OCI-LY7 (cell line): Measurements from ENCODE around the gene GNG7. TPM values are rescaled to one million over a fixed set of nuclear protein-coding genes. Genes with fewer than 3 reads are reported as not detected.
A peak's percentile ranks its signal among the peaks of the same experiment; 100 is the strongest.

Experiments used
- BruUV-seq: library from RNA; stranded (reverse); fragments of 400-500 nt; replicated peaks from 2 replicates; lab custom pipeline; 2021; lab: Mats Ljungman, UMichigan
- CTCF ChIA-PET: fragments of 300-600 bp; sonication (Branson Sonifier 250); formaldehyde crosslinking; loops from one replicate; lab custom pipeline; 2022; ENCODE audit warnings: antibody characterized with exemption; ENCODE audit not compliant: unreplicated experiment; lab: Charles Lee
- POLR2A ChIA-PET: fragments of 300-600 bp; sonication (Branson Sonifier 250); formaldehyde crosslinking; loops from one replicate; lab custom pipeline; 2022; ENCODE audit warnings: antibody characterized with exemption; lab: Charles Lee
- DNase-seq: peaks from one replicate; pipeline ENCODE4 v3.0.0-alpha.2; 2015; ENCODE audit warnings: low spot score
- H2AFZ ChIP-seq: fragments of 200-600 bp; sonication (generic), shearing (Covaris generic); 2 replicates; pipeline ENCODE4 v1.6.1; 2014; ENCODE audit warnings: mild to moderate bottlenecking, antibody characterized with exemption, low read length, moderate library complexity
- H3K27ac ChIP-seq: fragments of 200-600 bp; sonication (generic); 2 replicates; pipeline ENCODE4 v1.5.1; 2014; ENCODE audit warnings: mixed run types, low read depth, mild to moderate bottlenecking, moderate library complexity, low read length, inconsistent platforms; ENCODE audit not compliant: poor library complexity, severe bottlenecking
- H3K36me3 ChIP-seq: fragments of 200-600 bp; sonication (generic); 2 replicates; pipeline ENCODE4 v1.6.1; 2014; ENCODE audit warnings: mild to moderate bottlenecking, antibody characterized with exemption, low read length, moderate library complexity, mixed read lengths; ENCODE audit not compliant: insufficient read depth
- H3K4me1 ChIP-seq: fragments of 200-600 bp; sonication (generic); 2 replicates; pipeline ENCODE4 v1.5.1; 2014; ENCODE audit warnings: mild to moderate bottlenecking, low read length; ENCODE audit not compliant: insufficient read depth, poor library complexity, severe bottlenecking
- H3K4me2 ChIP-seq: fragments of 200-600 bp; sonication (generic); 2 replicates; pipeline ENCODE4 v1.6.1; 2014; ENCODE audit warnings: mild to moderate bottlenecking, low read length
- H3K4me3 ChIP-seq: fragments of 200-600 bp; sonication (generic); 2 replicates; pipeline ENCODE4 v1.5.1; 2014; ENCODE audit warnings: mild to moderate bottlenecking, low read depth, low read length; ENCODE audit not compliant: poor library complexity, severe bottlenecking
- H3K79me2 ChIP-seq: fragments of 200-600 bp; sonication (generic); 2 replicates; pipeline ENCODE4 v1.6.1; 2016; ENCODE audit warnings: low read depth, mild to moderate bottlenecking, low read length, moderate library complexity, mixed read lengths; ENCODE audit not compliant: insufficient read depth
- H3K9me2 ChIP-seq: fragments of 200-600 bp; sonication (generic); 2 replicates; pipeline ENCODE4 v1.6.1; 2016; ENCODE audit warnings: mild to moderate bottlenecking, low read length, mixed read lengths; ENCODE audit not compliant: insufficient read depth
- H3K9me3 ChIP-seq: fragments of 200-600 bp; sonication (generic); 2 replicates; pipeline ENCODE4 v1.6.1; 2014; ENCODE audit warnings: mild to moderate bottlenecking, mixed run types, low read length, mixed read lengths
- H4K20me1 ChIP-seq: fragments of 200-600 bp; sonication (generic); 2 replicates; pipeline ENCODE4 v1.6.1; 2014; ENCODE audit warnings: mild to moderate bottlenecking, antibody characterized with exemption, low read length, moderate library complexity, mixed read lengths; ENCODE audit not compliant: insufficient read depth
- EZH2phosphoT487 ChIP-seq: fragments of 200-600 bp; sonication (generic); IDR thresholded peaks from 2 replicates; pipeline ENCODE4 v1.6.1; 2018; ENCODE audit warnings: low read depth, borderline replicate concordance, mild to moderate bottlenecking, mixed run types, antibody characterized with exemption, low read length, moderate library complexity, mixed read lengths
- intact Hi-C: fragments of 100-400 bp; cut with micrococcal nuclease; formaldehyde crosslinking; loops from one replicate; pipeline ENCODE4 v1.10.0; 2022; ENCODE audit not compliant: unreplicated experiment
- microRNA-seq: library from miRNA; unstranded; fragments of <30 nt; microRNA quantifications from one replicate; pipeline ENCODE4 v1.2.0, GENCODE V29; 2022; ENCODE audit warnings: borderline replicate concordance
- small RNA-seq: library from RNA; depleted of rRNA; stranded (forward); fragments of <200 nt; gene quantifications from one replicate; pipeline ENCODE3, GENCODE V24; 2014
- total RNA-seq, 2 experiments: library from RNA; depleted of rRNA in 1 of 2; stranded (reverse); fragments of >200 nt in 1 of 2; shearing (Covaris generic) in 1 of 2; gene quantifications; 2 replicates each; pipeline ENCODE4 v1.2.3, GENCODE V29; 2014 to 2022
- TF ChIP-seq, protein P1 (sequence below): fragments of 200-600 bp; sonication (generic); conservative IDR thresholded peaks from 2 replicates; pipeline ENCODE4 v1.5.1; 2014; ENCODE audit warnings: mild to moderate bottlenecking, antibody characterized with exemption, low read length, moderate library complexity, mixed read lengths

Gene GNG7
- total RNA-seq, 2 experiments from 2014 or later: 13.9 to 15.3 TPM

DNA sequence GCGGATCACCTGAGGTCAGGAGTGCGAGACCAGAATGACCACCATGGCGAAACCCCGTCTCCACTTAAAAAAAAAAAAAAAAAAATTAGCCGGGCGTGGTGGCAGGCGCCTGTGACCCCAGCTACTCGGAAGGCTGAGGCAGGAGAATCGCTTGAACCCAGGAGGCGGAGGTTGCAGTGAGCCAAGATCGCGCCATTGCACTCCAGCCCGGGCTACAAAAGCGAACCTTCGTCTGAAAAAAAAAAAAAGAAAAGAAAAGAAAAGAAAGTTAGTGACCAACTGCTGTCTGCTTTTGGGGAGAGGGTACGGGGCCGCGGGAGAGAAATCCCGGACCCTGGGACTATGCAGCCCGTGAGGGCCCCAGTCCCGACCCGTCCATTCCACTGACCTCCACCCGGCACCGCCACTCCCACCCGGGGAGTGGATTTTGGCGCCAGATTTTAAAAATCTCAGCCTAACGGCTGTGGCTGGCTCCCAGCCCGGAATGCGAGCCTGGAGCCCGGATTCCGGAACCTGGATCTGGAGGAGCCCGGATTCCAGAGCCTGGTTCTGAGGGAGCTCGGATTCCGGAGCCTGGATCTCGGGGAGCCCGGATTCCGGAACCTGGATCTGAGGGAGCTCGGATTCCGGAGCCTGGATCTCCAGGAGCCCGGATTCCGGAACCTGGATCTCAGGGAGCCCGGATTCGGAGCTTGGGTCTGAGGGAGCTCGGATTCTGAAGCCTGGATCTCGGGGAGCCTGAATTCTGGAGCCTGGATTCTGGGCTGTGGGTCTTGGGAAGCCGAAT, 239.7 kb downstream of the GNG7 start:
- no peaks in the 10 kb centered on the region for H3K36me3 ChIP-seq
- no TSS peak for BruUV-seq
- no peaks in the 10 kb centered on the region for H3K9me3 ChIP-seq
- H3K79me2 ChIP-seq: no peaks in the 10 kb centered on the region
- ChIA-PET POLR2A (interaction anchor here (0.7 to 1.4 kb wide), 3 partner anchors 13 to 250 kb away, joined by 3 to 4 read pairs (median 3); partner anchors contain the start of gene GADD45B), CTCF (no interaction called here)
- peak overlapping the region; percentile 77 for H3K4me3 ChIP-seq
- intact Hi-C loops: no loop called here
- H3K9me2 ChIP-seq: no peaks in the 10 kb centered on the region
- H3K4me2 ChIP-seq: peak overlapping the region; percentile 99
- no peak for DNase-seq
- H2AFZ ChIP-seq: peak overlapping the region; percentile 100
- peaks cover 33% of the 10 kb centered on the region for H3K4me1 ChIP-seq
- no peak for TF ChIP-seq EZH2phosphoT487
- TF ChIP-seq, protein P1, sequence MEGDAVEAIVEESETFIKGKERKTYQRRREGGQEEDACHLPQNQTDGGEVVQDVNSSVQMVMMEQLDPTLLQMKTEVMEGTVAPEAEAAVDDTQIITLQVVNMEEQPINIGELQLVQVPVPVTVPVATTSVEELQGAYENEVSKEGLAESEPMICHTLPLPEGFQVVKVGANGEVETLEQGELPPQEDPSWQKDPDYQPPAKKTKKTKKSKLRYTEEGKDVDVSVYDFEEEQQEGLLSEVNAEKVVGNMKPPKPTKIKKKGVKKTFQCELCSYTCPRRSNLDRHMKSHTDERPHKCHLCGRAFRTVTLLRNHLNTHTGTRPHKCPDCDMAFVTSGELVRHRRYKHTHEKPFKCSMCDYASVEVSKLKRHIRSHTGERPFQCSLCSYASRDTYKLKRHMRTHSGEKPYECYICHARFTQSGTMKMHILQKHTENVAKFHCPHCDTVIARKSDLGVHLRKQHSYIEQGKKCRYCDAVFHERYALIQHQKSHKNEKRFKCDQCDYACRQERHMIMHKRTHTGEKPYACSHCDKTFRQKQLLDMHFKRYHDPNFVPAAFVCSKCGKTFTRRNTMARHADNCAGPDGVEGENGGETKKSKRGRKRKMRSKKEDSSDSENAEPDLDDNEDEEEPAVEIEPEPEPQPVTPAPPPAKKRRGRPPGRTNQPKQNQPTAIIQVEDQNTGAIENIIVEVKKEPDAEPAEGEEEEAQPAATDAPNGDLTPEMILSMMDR: no peak
- no peak overlapping the region for H3K27ac ChIP-seq
- no peaks in the 10 kb centered on the region for H4K20me1 ChIP-seq

GRCh38 chr19:2461751-2462634, 240.5 kb downstream of the GNG7 start:
- H3K4me3 ChIP-seq: peak overlapping the region; percentile 77
- intact Hi-C loops: no loop called here
- H3K79me2 ChIP-seq: no peaks in the 10 kb centered on the region
- TF ChIP-seq EZH2phosphoT487: no peak
- TF ChIP-seq, protein P1: no peak
- peaks cover 37% of the 10 kb centered on the region for H3K4me1 ChIP-seq
- DNase-seq: peak; percentile 77
- peak overlapping the region; percentile 99 for H3K4me2 ChIP-seq
- H3K9me3 ChIP-seq: no peaks in the 10 kb centered on the region
- H2AFZ ChIP-seq: peak overlapping the region; percentile 100
- no peak overlapping the region for H3K27ac ChIP-seq
- BruUV-seq: no TSS peak
- no peaks in the 10 kb centered on the region for H3K9me2 ChIP-seq
- H3K36me3 ChIP-seq: no peaks in the 10 kb centered on the region
- ChIA-PET CTCF (no interaction called here), POLR2A (interaction anchor here (0.7 to 1.4 kb wide), 4 partner anchors 14 to 251 kb away, joined by 3 to 4 read pairs (median 3); partner anchors contain the start of gene GADD45B)
- no peaks in the 10 kb centered on the region for H4K20me1 ChIP-seq

Small RNA genes lying within 50 kb of the gene (microRNA-seq; reads per million reads assigned to microRNA genes)
- gene MIR7850: 31.8 reads per million, percentile 38 among the genes with 10 or more reads in this experiment

Small RNA genes lying within 50 kb of the gene (small RNA-seq; reads per million reads assigned to genes)
- gene MIR7850: not detected
- gene RN7SL121P: not detected
- not detected for gene RNU6-993P

Other genes starting within 250 kb of the GNG7 start
- gene LMNB2, start 245.7 kb downstream of the GNG7 start, total RNA-seq (2014; rRNA removed; shearing (Covaris generic)): 141 and 150 TPM in 2 replicates
- gene LMNB2, start 245.7 kb downstream of the GNG7 start, total RNA-seq (2022): 113 and 117 TPM in 2 replicates
- gene GADD45B, start 226.6 kb downstream of the GNG7 start, total RNA-seq (2014; rRNA removed; shearing (Covaris generic)): 98.4 and 102 TPM in 2 replicates
- gene GADD45B, start 226.6 kb downstream of the GNG7 start, total RNA-seq (2022): 36.5 and 40.5 TPM in 2 replicates
- gene DIRAS1, start 18.7 kb upstream of the GNG7 start, total RNA-seq (2014; rRNA removed; shearing (Covaris generic)): 0.10 TPM in 1 of 2 replicates, not detected in the other
- 0.52 TPM in 1 of 2 replicates, not detected in the other for gene DIRAS1, start 18.7 kb upstream of the GNG7 start, total RNA-seq (2022)
- 33.3 and 45.6 TPM in 2 replicates for gene SLC39A3, start 37.3 kb upstream of the GNG7 start, total RNA-seq (2014; rRNA removed; shearing (Covaris generic))
- 38.6 and 46.8 TPM in 2 replicates for gene SLC39A3, start 37.3 kb upstream of the GNG7 start, total RNA-seq (2022)
- 67.5 and 82.4 TPM in 2 replicates for gene SGTA, start 80.6 kb upstream of the GNG7 start, total RNA-seq (2014; rRNA removed; shearing (Covaris generic))
- 68.2 and 70.9 TPM in 2 replicates for gene SGTA, start 80.6 kb upstream of the GNG7 start, total RNA-seq (2022)
- gene THOP1, start 82.8 kb upstream of the GNG7 start, total RNA-seq (2014; rRNA removed; shearing (Covaris generic)): 191 and 217 TPM in 2 replicates
- 140 and 170 TPM in 2 replicates for gene THOP1, start 82.8 kb upstream of the GNG7 start, total RNA-seq (2022)
- gene ZNF554, start 117.2 kb upstream of the GNG7 start, total RNA-seq (2014; rRNA removed; shearing (Covaris generic)): 1.6 and 4.4 TPM in 2 replicates
- gene ZNF554, start 117.2 kb upstream of the GNG7 start, total RNA-seq (2022): 3.7 and 3.9 TPM in 2 replicates
- gene ZNF555, start 138.8 kb upstream of the GNG7 start, total RNA-seq (2014; rRNA removed; shearing (Covaris generic)): 2.4 and 2.8 TPM in 2 replicates
- 5.1 and 6.9 TPM in 2 replicates for gene ZNF555, start 138.8 kb upstream of the GNG7 start, total RNA-seq (2022)
- 0.09 and 0.15 TPM in 2 replicates for gene ZNF556, start 164.6 kb upstream of the GNG7 start, total RNA-seq (2014; rRNA removed; shearing (Covaris generic))
- not detected in 2 replicates for gene ZNF556, start 164.6 kb upstream of the GNG7 start, total RNA-seq (2022)
- 7.4 and 7.7 TPM in 2 replicates for gene ZNF57, start 198.2 kb upstream of the GNG7 start, total RNA-seq (2014; rRNA removed; shearing (Covaris generic))
- gene ZNF57, start 198.2 kb upstream of the GNG7 start, total RNA-seq (2022): 4.3 and 6.6 TPM in 2 replicates
- gene ZNF77, start 242.3 kb upstream of the GNG7 start, total RNA-seq (2014; rRNA removed; shearing (Covaris generic)): 4.8 and 5.4 TPM in 2 replicates
- gene ZNF77, start 242.3 kb upstream of the GNG7 start, total RNA-seq (2022): 6.8 TPM in 2 replicates